Measurements from ENCODE around the gene ARHGEF4.

The ARHGEF4 gene

GRCh38 chr2:130819608-130820278 lies 17.0 kb upstream of the ARHGEF4 start:
- TF ChIP-seq, protein P1, sequence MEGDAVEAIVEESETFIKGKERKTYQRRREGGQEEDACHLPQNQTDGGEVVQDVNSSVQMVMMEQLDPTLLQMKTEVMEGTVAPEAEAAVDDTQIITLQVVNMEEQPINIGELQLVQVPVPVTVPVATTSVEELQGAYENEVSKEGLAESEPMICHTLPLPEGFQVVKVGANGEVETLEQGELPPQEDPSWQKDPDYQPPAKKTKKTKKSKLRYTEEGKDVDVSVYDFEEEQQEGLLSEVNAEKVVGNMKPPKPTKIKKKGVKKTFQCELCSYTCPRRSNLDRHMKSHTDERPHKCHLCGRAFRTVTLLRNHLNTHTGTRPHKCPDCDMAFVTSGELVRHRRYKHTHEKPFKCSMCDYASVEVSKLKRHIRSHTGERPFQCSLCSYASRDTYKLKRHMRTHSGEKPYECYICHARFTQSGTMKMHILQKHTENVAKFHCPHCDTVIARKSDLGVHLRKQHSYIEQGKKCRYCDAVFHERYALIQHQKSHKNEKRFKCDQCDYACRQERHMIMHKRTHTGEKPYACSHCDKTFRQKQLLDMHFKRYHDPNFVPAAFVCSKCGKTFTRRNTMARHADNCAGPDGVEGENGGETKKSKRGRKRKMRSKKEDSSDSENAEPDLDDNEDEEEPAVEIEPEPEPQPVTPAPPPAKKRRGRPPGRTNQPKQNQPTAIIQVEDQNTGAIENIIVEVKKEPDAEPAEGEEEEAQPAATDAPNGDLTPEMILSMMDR (conservative IDR thresholded peaks at IDR 0.05; ENCODE audit: low read length): no peak
- no peak overlapping the region for H3K4me3 ChIP-seq (ENCODE audit: low read length)
- no peak for DNase-seq (ENCODE audit: low read depth)

- TF ChIP-seq, protein P1 (conservative IDR thresholded peaks at IDR 0.05; ENCODE audit: low read length): no peak
- no peak for DNase-seq (ENCODE audit: low read depth)
- H3K4me3 ChIP-seq (ENCODE audit: low read length): no peak overlapping the region
Observed at GRCh38 chr2:130820279-130820861, 16.3 kb upstream of the ARHGEF4 start.

GRCh38 chr2:130821867-130822266 lies 14.8 kb upstream of the ARHGEF4 start:
- DNase-seq (ENCODE audit: low read depth): no peak
- no peak overlapping the region for H3K4me3 ChIP-seq (ENCODE audit: low read length)
- TF ChIP-seq, protein P1 (conservative IDR thresholded peaks at IDR 0.05; ENCODE audit: low read length): no peak

GRCh38 chr2:130822766-130823165 lies 13.9 kb upstream of the ARHGEF4 start:
- no peak for DNase-seq (ENCODE audit: low read depth)
- H3K4me3 ChIP-seq (ENCODE audit: low read length): no peak overlapping the region
- TF ChIP-seq, protein P1 (conservative IDR thresholded peaks at IDR 0.05; ENCODE audit: low read length): no peak

GRCh38 chr2:130823171-130823885 lies 13.4 kb upstream of the ARHGEF4 start:
- no peak overlapping the region for H3K4me3 ChIP-seq (ENCODE audit: low read length)
- DNase-seq (ENCODE audit: low read depth): no peak
- TF ChIP-seq, protein P1 (conservative IDR thresholded peaks at IDR 0.05; ENCODE audit: low read length): no peak

DNA sequence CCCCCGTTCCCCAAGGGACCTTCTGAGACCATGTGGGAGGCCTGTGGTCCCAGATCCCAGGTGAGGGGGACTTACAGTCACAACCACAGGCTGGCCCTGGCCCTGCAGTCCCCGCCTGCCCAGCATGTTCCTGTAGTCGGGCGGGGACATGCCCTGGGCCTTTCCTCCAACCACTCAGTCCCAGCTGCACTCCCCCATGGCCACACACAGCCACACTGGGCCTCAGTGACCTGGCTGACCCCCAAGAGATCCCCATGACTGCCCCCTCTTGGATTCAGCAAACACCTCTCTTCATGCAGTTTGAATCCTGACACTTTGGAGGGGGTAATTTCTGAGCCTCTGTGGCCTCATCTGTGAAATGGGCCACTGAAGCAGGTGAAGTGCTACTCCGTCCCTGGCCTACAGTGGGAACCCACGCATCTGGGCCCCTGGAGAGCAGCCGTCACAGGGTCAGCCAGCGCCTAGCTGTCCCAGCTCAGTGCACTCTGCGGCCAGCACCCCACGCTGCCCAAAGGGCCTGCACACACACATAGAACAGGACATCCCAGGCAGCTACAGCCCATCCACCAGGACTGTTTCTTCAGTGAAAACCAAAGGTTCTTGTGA lies 12.7 kb upstream of the ARHGEF4 start:
- DNase-seq (ENCODE audit: low read depth): no peak
- TF ChIP-seq, protein P1 (conservative IDR thresholded peaks at IDR 0.05; ENCODE audit: low read length): no peak
- H3K4me3 ChIP-seq (ENCODE audit: low read length): no peak overlapping the region
